Calu3 (cell line): ENCODE measurements around the gene KHNYN. TPM values are rescaled to one million over a fixed set of nuclear protein-coding genes. Genes with fewer than 3 reads are reported as not detected.

Experiments
- BruUV-seq: library from RNA; stranded (reverse); fragments of 400-500 nt; replicated peaks from 2 replicates; lab custom pipeline; 2021; lab: Mats Ljungman, UMichigan
- CTCF ChIA-PET: fragments of 300-600 bp; sonication (Branson Sonifier 250); formaldehyde crosslinking; loops from one replicate; lab custom pipeline; 2022; ENCODE audit warnings: antibody characterized with exemption; lab: Charles Lee
- DNase-seq: peaks from one replicate; pipeline ENCODE4 v3.0.0; 2022
- H3K27ac Mint-ChIP-seq: one replicate; pipeline ENCODE4 v1.8.0; 2022; ENCODE audit warnings: mixed read lengths; ENCODE audit not compliant: unreplicated experiment
- H3K27me3 Mint-ChIP-seq: one replicate; pipeline ENCODE4 v1.8.0; 2022; ENCODE audit warnings: mixed read lengths; ENCODE audit not compliant: unreplicated experiment
- H3K36me3 Mint-ChIP-seq: one replicate; pipeline ENCODE4 v1.8.0; 2022; ENCODE audit warnings: mild to moderate bottlenecking, moderate library complexity, mixed read lengths; ENCODE audit not compliant: insufficient read depth, unreplicated experiment
- H3K4me1 Mint-ChIP-seq: one replicate; pipeline ENCODE4 v1.8.0; 2022; ENCODE audit warnings: mild to moderate bottlenecking, low read depth, mixed read lengths; ENCODE audit not compliant: unreplicated experiment
- H3K4me3 Mint-ChIP-seq: one replicate; pipeline ENCODE4 v1.8.0; 2022; ENCODE audit warnings: mild to moderate bottlenecking, low read depth, moderate library complexity, mixed read lengths; ENCODE audit not compliant: unreplicated experiment
- H3K9me3 Mint-ChIP-seq: one replicate; pipeline ENCODE4 v1.8.0; 2022; ENCODE audit warnings: low read depth, mixed read lengths; ENCODE audit not compliant: unreplicated experiment
- intact Hi-C: fragments of 100-400 bp; cut with micrococcal nuclease; formaldehyde crosslinking; loops from one replicate; pipeline ENCODE4 v1.10.0; 2022; ENCODE audit not compliant: unreplicated experiment
- total RNA-seq: library from RNA; stranded (reverse); gene quantifications from 2 replicates; pipeline ENCODE4 v1.2.3, GENCODE V29; 2022
- TF ChIP-seq, protein P1 (sequence below): fragments of 200-600 bp; IDR thresholded peaks from one replicate; pipeline ENCODE4 v1.8.0; 2022; ENCODE audit warnings: antibody characterized with exemption; ENCODE audit not compliant: unreplicated experiment

Gene KHNYN
- total RNA-seq, 1 experiment from 2014 or later: 47.6 TPM

DNA sequence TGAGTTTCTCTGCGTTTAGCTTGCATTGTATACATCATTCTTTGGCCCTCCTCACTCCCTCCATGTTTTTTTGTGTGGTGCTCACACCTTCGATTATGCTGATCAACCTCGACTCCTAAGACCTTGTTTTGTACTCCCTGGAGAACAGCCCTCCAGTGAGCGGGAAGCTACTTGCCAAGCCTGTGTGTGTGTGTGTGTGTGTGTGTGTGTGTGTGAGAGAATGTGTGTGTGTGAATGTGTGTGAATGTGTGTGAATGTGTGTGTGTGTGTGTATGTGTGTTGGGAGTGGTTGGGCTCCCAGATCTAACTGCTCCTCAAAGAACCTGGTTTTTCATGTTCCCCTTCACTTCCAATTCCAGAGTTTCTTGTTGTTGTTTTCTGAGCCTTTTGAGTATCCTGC is 24.9 kb upstream of the KHNYN start:
- intact Hi-C loops: no loop called here
- peaks cover 11% of the 10 kb centered on the region for H3K4me1 Mint-ChIP-seq
- no TSS peak for BruUV-seq
- peaks cover 5% of the 10 kb centered on the region for H3K36me3 Mint-ChIP-seq
- H3K4me3 Mint-ChIP-seq: no peak overlapping the region
- no peaks in the 10 kb centered on the region for H3K9me3 Mint-ChIP-seq
- H3K27me3 Mint-ChIP-seq: no peaks in the 10 kb centered on the region
- TF ChIP-seq, protein P1, sequence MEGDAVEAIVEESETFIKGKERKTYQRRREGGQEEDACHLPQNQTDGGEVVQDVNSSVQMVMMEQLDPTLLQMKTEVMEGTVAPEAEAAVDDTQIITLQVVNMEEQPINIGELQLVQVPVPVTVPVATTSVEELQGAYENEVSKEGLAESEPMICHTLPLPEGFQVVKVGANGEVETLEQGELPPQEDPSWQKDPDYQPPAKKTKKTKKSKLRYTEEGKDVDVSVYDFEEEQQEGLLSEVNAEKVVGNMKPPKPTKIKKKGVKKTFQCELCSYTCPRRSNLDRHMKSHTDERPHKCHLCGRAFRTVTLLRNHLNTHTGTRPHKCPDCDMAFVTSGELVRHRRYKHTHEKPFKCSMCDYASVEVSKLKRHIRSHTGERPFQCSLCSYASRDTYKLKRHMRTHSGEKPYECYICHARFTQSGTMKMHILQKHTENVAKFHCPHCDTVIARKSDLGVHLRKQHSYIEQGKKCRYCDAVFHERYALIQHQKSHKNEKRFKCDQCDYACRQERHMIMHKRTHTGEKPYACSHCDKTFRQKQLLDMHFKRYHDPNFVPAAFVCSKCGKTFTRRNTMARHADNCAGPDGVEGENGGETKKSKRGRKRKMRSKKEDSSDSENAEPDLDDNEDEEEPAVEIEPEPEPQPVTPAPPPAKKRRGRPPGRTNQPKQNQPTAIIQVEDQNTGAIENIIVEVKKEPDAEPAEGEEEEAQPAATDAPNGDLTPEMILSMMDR: no peak
- no peak overlapping the region for H3K27ac Mint-ChIP-seq
- CTCF ChIA-PET: no interaction called here
- no peak for DNase-seq

DNA sequence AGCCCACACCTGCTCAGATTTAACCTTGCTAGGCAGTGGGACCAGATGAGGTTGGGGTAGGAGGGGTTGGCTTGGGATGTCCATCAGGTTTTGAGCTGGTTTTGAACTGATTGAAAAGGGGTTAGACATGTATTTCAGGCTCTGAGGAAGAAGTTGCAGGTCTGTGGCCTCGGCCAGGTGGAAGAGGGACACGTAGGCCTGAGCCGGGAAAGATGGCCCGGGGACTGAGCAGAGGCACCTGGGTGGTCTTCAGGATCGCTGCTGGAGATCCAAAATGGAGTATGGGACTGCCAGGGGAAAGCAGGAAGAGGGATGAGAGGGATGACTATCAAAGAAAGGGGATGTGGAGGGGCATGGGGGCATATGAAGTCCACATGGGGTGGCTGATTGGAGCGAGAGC is 23.3 kb upstream of the KHNYN start:
- no peaks in the 10 kb centered on the region for H3K27me3 Mint-ChIP-seq
- BruUV-seq: no TSS peak

GRCh38 chr14:24407608-24408325 is 22.0 kb upstream of the KHNYN start:
- Mint-ChIP-seq H3K4me3 (no peak overlapping the region), H3K36me3 (no peaks in the 10 kb centered on the region), H3K9me3 (no peaks in the 10 kb centered on the region), H3K27me3 (no peaks in the 10 kb centered on the region), H3K4me1 (no peaks in the 10 kb centered on the region), H3K27ac (no peak overlapping the region)
- no TSS peak for BruUV-seq
- CTCF ChIA-PET: no interaction called here
- TF ChIP-seq, protein P1: no peak
- intact Hi-C loops: no loop called here
- no peak for DNase-seq

More for the DNA sequence above, 23.3 kb upstream of the KHNYN start:
- Mint-ChIP-seq H3K36me3 (peaks cover 5% of the 10 kb centered on the region), H3K4me3 (no peak overlapping the region), H3K4me1 (peaks cover 10% of the 10 kb centered on the region), H3K27ac (no peak overlapping the region), H3K9me3 (no peaks in the 10 kb centered on the region)
- intact Hi-C loops: no loop called here
- TF ChIP-seq, protein P1: no peak
- DNase-seq: no peak
- CTCF ChIA-PET: no interaction called here

DNA sequence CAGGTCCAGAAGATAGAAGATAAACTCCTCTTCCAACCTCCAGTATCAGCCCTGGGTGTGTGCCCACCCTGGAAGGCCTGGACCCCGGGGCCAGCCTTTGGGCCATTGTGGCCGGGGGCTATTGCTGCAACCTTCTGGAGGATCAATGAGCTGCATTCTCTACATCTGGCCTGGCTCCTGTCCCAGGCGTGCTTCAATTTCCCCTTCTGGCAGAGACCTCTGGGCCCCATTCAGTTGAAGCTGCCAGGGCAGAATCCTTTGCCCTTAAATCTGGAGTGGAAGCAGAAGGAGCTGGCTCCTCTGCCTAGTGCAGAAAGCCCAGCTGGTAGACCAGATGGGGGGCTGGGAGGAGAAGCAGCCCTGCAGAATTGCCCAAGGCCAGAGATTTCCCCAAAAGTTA is 21.0 kb upstream of the KHNYN start:
- Mint-ChIP-seq H3K27me3 (no peaks in the 10 kb centered on the region), H3K4me1 (no peaks in the 10 kb centered on the region), H3K36me3 (no peaks in the 10 kb centered on the region), H3K9me3 (no peaks in the 10 kb centered on the region), H3K27ac (no peak overlapping the region), H3K4me3 (no peak overlapping the region)
- no TSS peak for BruUV-seq
- no peak for DNase-seq
- TF ChIP-seq, protein P1: no peak
- intact Hi-C loops: no loop called here
- CTCF ChIA-PET: interaction anchor here (0.9 to 1.5 kb wide), 3 partner anchors 17 to 75 kb away, joined by 3 read pairs; no protein-coding TSS in a partner anchor
